Stomach (tissue), 9 donors: ENCODE measurements around the gene CFAP20. TPM values are rescaled to one million over a fixed set of nuclear protein-coding genes. Genes with fewer than 3 reads are reported as not detected.

Source experiments
- DNase-seq, 2 donors: peaks; one replicate each; pipeline versions ENCODE4 v3.0.0 to v3.0.0-alpha.2; 2013 to 2019
- H3K27ac ChIP-seq, 5 donors: fragments of 200-600 bp in 4 of 5; sonication (generic) in 4 of 5; one replicate each; pipeline ENCODE4 v1.5.1; 2013 to 2019; ENCODE audit warnings: mild to moderate bottlenecking in 1 of 5, moderate library complexity in 1 of 5
- H3K27me3 ChIP-seq, 3 donors: fragments of 200-600 bp; sonication (generic); one replicate each; pipeline ENCODE4 v1.5.1; 2017 to 2019; ENCODE audit warnings: mixed run types in 1 of 3
- H3K36me3 ChIP-seq, 4 donors: fragments of 200-600 bp; sonication (generic); 1 replicate in 3 of 4; 2 replicates in 1 of 4; pipeline ENCODE4 v1.5.1; 2016 to 2019
- H3K4me1 ChIP-seq, 4 donors: fragments of 200-600 bp; sonication (generic); one replicate each; pipeline ENCODE4 v1.5.1; 2016 to 2019
- H3K4me3 ChIP-seq, 4 donors: fragments of 200-600 bp; sonication (generic) in 3 of 4; one replicate each; pipeline ENCODE4 v1.5.1; 2016 to 2019; ENCODE audit warnings: mild to moderate bottlenecking in 1 of 4
- H3K9me3 ChIP-seq, 4 donors: fragments of 200-600 bp; sonication (generic); one replicate each; pipeline ENCODE4 v1.5.1; 2016 to 2019
- EP300 ChIP-seq: sonication (generic); formaldehyde crosslinking; IDR thresholded peaks from one replicate; pipeline ENCODE4 v1.6.1; 2017; ENCODE audit warnings: antibody characterized with exemption
- POLR2A ChIP-seq, 4 donors: fragments of 450-650 bp; IDR thresholded peaks; one replicate each; pipeline ENCODE4 v1.6.1; 2016; ENCODE audit warnings: antibody characterized with exemption in 4 of 4, control low read depth in 2 of 4, mild to moderate bottlenecking in 1 of 4, moderate library complexity in 1 of 4
- POLR2AphosphoS5 ChIP-seq, 3 donors: sonication (generic); formaldehyde crosslinking; IDR thresholded peaks; one replicate each; pipeline ENCODE4 v1.6.1; 2016; ENCODE audit warnings: antibody characterized with exemption in 3 of 3
- WGBS, 5 donors: extraction: QIAGEN DNeasy Blood & Tissue Kit in 3 of 5; methylation state at CpG; one replicate each; pipeline versions ENCODE4 v1.1.5 to v1.1.7; 2013 to 2018; 5-methylcytosine and 5-hydroxymethylcytosine counted together
- intact Hi-C: fragments of 100-400 bp; cut with DNase I; formaldehyde crosslinking; loops from one replicate; pipeline ENCODE4 v1.15.1; 2023; ENCODE audit warnings: low total_unique reads
- polyA plus RNA-seq, 3 donors: library from polyadenylated mRNA; stranded (reverse); fragments of 200-250 nt; gene quantifications; one replicate each; pipeline ENCODE4 v1.2.3, GENCODE V29; 2013
- total RNA-seq, 5 donors: library from RNA; depleted of rRNA; stranded (reverse); fragments of >200 nt; gene quantifications; one replicate each; pipeline versions ENCODE4 v1.1.0 to v1.2.3, GENCODE V29; 2014 to 2016
- TF ChIP-seq, protein P1 (sequence below), 7 experiments: fragments of 450-650 bp in 4 of 7; fragments of 200-600 bp in 3 of 7; sonication (generic) in 3 of 7; IDR thresholded peaks; one replicate each; pipeline ENCODE4 v1.5.1; 2016 to 2019; ENCODE audit warnings: antibody characterized with exemption in 7 of 7, control low read depth in 2 of 7, mild to moderate bottlenecking in 1 of 7
- donor health status: healthy with polysubstance abuse.
- donor health status: Bipolar disorder and iron deficiency.
- donor health status: healthy.

The CFAP20 gene
- total and polyA plus RNA-seq, 8 donors, result 0.58 to 81.7 (median 23.8) TPM

DNA sequence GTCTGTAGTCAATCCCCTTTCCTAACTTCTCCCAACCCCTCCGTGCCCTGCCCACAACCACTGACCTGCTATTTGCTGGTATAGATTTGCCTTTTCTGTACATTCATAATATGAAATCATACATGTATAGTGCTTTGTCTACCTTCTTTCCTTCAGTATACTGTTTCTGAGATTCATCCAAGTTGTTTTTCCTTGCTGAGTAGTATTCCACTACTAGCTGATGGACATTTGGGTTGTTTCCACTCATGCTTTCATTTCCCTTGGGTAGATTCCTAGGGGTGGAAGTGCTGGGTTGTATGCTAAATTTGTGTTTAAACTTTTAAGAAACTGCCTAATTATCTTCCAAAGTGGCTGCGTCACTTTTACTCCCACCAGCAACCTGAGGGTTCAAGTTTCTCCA is 41.0 kb upstream of the CFAP20 start:
- intact Hi-C loops, result no loop called here
- H3K4me1 ChIP-seq, result no peaks in the 10 kb centered on the region
- H3K27me3 ChIP-seq, result no peaks in the 10 kb centered on the region
- peaks cover 40 to 100% (median 97%) of the 10 kb centered on the region in 4 donors for H3K36me3 ChIP-seq
- TF ChIP-seq, protein P1, sequence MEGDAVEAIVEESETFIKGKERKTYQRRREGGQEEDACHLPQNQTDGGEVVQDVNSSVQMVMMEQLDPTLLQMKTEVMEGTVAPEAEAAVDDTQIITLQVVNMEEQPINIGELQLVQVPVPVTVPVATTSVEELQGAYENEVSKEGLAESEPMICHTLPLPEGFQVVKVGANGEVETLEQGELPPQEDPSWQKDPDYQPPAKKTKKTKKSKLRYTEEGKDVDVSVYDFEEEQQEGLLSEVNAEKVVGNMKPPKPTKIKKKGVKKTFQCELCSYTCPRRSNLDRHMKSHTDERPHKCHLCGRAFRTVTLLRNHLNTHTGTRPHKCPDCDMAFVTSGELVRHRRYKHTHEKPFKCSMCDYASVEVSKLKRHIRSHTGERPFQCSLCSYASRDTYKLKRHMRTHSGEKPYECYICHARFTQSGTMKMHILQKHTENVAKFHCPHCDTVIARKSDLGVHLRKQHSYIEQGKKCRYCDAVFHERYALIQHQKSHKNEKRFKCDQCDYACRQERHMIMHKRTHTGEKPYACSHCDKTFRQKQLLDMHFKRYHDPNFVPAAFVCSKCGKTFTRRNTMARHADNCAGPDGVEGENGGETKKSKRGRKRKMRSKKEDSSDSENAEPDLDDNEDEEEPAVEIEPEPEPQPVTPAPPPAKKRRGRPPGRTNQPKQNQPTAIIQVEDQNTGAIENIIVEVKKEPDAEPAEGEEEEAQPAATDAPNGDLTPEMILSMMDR (IDR thresholded peaks at IDR 0.05), result no peak
- TF ChIP-seq EP300, result no peak
- TF ChIP-seq POLR2A (IDR thresholded peaks at IDR 0.05), result no peak
- TF ChIP-seq POLR2AphosphoS5 (IDR thresholded peaks at IDR 0.05), result no peak
- H3K9me3 ChIP-seq, result no peaks in the 10 kb centered on the region
- no peak overlapping the region for H3K4me3 ChIP-seq
- no peak overlapping the region for H3K27ac ChIP-seq
- DNase-seq, result no peak
- 96 to 100% (median 99%) methylated on average over 2 of the region's 2 CpGs for WGBS, 5 donors

DNA sequence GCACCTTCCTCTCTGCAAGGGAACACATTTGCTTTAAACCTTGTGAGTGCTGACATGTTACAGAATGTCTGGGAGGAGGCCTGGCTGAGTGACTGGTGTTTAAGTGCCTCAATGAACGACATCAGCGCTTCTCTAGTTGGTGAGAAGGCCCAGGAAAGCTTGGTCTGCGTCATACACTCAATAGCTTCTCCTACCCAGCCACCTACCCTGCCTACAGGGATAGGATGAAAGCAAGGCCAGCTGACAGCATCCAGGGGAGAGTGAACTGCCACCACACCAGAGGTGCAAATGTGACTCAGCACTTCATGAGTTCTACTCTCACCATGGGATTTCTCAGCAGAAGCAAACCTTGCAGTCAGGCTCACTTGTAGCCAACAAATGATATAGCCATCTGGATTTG is 31.7 kb upstream of the CFAP20 start:
- DNase-seq, result no peak
- Histone ChIP-seq H3K27ac (no peak overlapping the region), H3K27me3 (no peaks in the 10 kb centered on the region), H3K4me3 (no peak overlapping the region), H3K4me1 (no peaks in the 10 kb centered on the region), H3K36me3 (peaks cover 35 to 87% (median 84%) of the 10 kb centered on the region in 4 donors), H3K9me3 (no peaks in the 10 kb centered on the region)
- intact Hi-C loops, result no loop called here
- no peak for TF ChIP-seq POLR2AphosphoS5 (IDR thresholded peaks at IDR 0.05)
- no peak for TF ChIP-seq EP300
- no peak for TF ChIP-seq POLR2A (IDR thresholded peaks at IDR 0.05)
- TF ChIP-seq, protein P1 (IDR thresholded peaks at IDR 0.05), result no peak
- 78 to 95% (median 91%) methylated on average over 3 of the region's 3 CpGs for WGBS, 5 donors

DNA sequence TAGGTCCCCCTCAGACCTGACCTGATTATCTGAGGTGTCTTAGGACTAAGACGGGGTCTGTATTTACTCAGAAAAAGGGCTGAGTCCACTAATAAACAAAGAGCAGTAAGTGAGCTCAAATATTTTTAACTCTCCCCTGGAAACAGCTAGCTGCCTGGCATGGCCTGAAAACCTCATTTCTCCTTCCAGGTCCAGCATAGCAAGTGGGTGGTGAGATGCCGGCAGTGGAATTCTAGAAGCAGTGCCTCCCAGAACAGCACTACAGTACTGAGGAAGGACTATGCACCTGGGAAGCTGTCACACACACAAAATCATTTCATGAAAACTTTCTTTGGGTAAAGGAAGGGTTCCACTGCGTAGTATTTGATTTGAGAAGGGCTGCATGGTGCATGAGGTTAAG is 29.5 kb upstream of the CFAP20 start:
- intact Hi-C loops, result no loop called here

DNA sequence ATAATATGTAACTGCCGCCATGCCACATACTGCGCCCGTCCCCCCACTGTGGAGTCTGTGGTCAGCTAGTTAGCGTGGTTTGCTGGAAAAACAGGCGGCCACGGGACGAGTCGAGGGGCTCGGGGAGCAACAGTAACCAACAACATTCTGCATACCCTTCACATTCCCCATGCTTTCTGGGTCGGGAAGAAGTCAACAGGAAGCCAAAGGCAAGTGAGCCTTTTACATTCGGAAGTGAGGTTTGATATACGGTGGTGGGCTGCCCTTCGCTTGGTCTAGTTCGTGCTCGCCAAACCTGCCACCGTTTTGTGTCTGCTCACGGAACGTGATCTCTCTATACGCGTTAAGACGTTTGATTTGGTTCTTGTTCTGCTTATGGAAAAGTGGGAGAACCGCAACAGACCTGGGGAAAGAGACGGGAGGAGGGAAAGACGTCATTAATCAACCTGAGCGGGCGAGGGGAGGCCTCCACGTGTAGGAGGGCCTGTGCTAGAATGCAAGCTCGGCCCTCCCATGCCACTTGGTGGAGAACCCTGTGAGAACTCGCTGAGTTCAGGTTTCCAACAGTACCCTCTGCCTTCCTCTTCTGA is 28.9 kb upstream of the CFAP20 start:
- no peak overlapping the region for H3K27ac ChIP-seq

More for the DNA sequence above, 29.5 kb upstream of the CFAP20 start:
- 62 to 82% (median 71%) methylated on average over 3 of the region's 3 CpGs for WGBS, 5 donors
- Histone ChIP-seq H3K4me1 (no peaks in the 10 kb centered on the region), H3K27me3 (no peaks in the 10 kb centered on the region), H3K4me3 (no peak overlapping the region), H3K36me3 (peaks cover 20 to 66% (median 63%) of the 10 kb centered on the region in 4 donors), H3K27ac (no peak overlapping the region), H3K9me3 (no peaks in the 10 kb centered on the region)
- TF ChIP-seq POLR2A (IDR thresholded peaks at IDR 0.05), result no peak
- TF ChIP-seq POLR2AphosphoS5 (IDR thresholded peaks at IDR 0.05), result no peak
- TF ChIP-seq EP300, result no peak
- TF ChIP-seq, protein P1 (IDR thresholded peaks at IDR 0.05), result no peak
- DNase-seq, result no peak

More for the DNA sequence above, 28.9 kb upstream of the CFAP20 start:
- intact Hi-C loops, result no loop called here
- Histone ChIP-seq H3K36me3 (peaks cover 13 to 59% (median 56%) of the 10 kb centered on the region in 4 donors), H3K4me1 (no peaks in the 10 kb centered on the region), H3K9me3 (no peaks in the 10 kb centered on the region), H3K4me3 (no peak overlapping the region), H3K27me3 (no peaks in the 10 kb centered on the region)
- TF ChIP-seq POLR2AphosphoS5 (IDR thresholded peaks at IDR 0.05) (no peak), EP300 (no peak), POLR2A (IDR thresholded peaks at IDR 0.05) (no peak)
- TF ChIP-seq, protein P1 (IDR thresholded peaks at IDR 0.05), result no peak
- no peak for DNase-seq
- WGBS, 5 donors, result 84 to 87% (median 86%) methylated on average over 29 of the region's 29 CpGs
